GM19193 (cell line): ENCODE results near the gene ANGEL2.

Experiments
- POLR2A ChIP-seq: IDR thresholded peaks from 4 replicates; pipeline ENCODE4 v1.6.1; 2011; ENCODE audit not compliant: insufficient read depth, insufficient read length; ENCODE audit errors: extremely low read depth

The ANGEL2 gene

GRCh38 chr1:212981571-212982328 lies 33.9 kb downstream of the ANGEL2 start:
- no peak for TF ChIP-seq POLR2A

DNA sequence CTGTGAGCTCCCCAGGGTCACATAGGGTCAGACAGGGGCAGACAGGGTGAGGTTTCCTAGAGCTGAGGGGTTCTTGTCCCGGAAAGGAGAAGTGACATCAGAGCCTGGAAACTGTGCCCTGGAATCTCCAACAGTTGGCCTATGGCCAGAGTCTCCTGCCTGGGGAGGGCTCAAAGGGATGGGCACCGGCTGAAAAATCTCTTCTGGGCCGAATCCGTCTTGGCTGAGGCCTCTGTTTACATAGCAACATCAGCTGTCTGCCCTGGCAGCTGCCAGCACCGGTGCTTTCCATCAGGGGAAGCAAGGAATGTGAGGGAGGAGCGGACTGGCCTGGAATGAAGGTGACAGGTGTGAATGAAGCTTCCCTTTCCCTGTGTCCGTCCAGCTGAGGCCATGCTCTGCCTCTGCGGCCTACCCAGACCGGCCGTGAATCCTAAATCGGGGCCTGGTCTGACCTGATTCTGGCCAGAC lies 34.6 kb downstream of the ANGEL2 start:
- TF ChIP-seq POLR2A = no peak

DNA sequence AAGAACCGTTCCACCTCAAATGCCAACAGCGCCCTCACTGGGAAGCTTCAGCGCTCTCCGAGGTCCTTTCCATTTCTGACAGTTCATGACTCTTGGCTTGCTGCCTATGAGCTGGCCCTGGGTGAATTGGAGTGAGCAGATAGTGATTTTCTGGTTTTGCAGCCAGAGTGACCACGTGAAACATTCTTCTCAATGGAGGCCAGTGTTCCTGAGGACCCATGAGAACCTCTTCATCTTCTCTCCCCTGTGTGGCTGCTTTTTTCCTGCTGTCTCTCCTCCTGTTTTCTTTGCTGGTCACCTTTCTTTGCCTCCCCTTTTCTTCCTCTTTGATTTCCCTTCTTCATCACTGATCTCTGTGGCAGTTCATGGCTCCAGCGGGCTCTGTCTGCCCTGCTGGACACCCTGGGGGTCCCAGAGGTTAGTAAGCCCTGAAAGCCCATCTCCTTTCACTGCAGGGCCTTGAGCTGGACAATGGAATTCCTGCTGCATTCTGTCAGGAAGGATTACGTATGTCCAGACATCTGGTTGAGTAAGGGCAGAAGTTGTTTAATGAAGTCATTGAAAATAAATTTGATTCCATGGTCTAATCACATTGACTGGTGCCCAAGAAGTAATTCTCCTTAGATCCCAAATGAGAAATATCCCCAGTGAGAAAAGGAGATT lies 35.4 kb downstream of the ANGEL2 start:
- TF ChIP-seq POLR2A = no peak

DNA sequence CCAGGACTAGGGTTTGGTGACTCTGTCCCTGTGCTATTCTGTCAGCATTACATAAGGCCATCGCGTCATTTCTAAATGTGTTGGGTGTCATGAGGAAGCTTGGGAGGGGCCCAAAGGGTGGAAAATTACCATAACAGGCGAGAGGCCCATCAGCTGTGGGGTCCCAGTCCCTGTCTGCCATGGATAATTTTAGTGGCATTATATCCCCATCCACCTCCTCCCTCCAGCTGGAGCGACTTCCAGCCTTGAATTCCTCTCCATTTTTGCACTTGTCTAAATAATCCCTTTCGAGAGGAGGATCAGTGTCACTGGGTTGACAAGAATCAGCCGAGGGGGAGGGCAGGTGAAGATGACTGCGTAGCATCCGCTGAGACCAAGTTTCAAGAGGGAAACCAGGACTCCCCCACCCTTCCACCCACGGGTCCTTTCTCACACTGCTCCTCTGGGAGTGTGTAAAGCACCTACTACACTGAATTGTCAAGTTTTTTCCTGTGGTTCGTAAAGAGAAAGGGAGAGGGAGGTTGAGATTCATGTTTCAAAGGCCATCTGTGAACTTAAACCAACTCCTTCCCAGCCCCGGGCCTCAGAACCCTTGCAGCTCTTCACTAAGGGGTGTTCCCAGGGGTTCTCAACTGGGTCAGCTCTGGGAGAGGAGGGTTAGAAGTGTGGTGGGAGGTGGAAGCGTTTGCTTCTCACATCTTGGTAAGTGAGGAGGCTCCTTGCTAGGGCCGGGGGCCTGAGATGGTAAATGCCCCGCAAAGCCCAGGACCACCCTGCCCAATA lies 36.1 kb downstream of the ANGEL2 start:
- no peak for TF ChIP-seq POLR2A

- TF ChIP-seq POLR2A = peak; percentile 35
These were observed 37.7 kb downstream of the ANGEL2 start for GRCh38 chr1:212977781-212978645.

GRCh38 chr1:212976586-212976985 lies 39.1 kb downstream of the ANGEL2 start:
- no peak for TF ChIP-seq POLR2A

DNA sequence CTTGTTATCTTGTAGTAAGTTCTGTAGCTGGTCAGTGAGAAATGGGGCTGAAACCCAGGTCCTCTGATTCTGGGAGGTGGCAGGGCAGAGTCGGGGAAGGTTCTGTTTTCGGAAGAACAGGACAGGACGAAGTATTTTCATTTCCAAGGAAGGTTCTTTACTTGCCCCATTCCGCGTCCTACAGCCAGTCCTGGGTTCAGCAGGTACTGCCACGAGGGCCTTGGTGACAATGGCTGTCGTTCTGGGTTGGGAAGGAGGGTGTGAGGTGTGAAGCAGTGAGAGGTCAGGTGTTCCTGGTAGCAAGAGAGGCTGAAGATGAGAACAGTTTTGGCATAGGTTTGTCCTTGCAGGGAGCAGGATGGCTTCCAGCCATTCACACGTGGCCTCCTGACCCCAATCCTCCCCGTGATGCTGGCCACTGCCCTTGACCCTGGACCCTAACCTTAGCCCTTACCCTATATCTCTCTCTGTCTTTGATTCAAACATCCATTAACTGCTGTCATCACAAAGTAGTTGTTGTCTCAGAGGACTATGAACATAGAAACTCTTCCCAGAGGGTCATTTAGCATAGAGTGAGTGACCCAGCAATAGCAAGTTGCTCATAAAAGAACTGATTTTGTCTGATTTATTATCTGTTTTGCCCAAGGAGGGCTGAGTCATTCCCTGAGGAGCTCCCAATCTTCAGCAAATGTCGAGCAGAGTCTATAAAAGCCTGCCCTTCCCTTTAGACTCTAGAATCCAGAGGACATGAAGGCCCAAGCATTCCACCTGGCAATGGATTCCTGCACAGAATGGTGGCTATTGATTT lies 40.4 kb downstream of the ANGEL2 start:
- no peak for TF ChIP-seq POLR2A

DNA sequence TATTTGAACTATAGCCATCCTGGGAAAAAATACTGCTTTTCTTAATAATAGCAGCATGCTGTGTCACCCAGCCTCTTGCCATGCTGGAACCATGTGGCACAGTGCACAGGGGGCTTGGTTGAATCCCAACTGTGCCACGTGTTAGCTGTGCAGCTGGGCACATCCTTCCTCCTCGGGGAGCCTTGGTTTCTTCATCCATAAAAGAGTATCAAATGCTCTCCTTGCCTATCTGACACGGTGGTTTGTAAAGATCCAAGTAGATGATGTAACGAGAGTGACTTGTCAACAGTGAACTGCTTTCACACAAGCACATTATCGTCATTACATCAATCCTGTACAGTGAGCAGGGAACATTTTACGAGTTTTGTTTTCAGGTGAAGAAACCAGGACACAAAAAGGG lies 41.0 kb downstream of the ANGEL2 start:
- TF ChIP-seq POLR2A = no peak

- no peak for TF ChIP-seq POLR2A
These were observed 41.8 kb downstream of the ANGEL2 start for GRCh38 chr1:212973899-212974298.

- no peak for TF ChIP-seq POLR2A
These were observed 42.2 kb downstream of the ANGEL2 start for GRCh38 chr1:212973426-212973825.

GRCh38 chr1:212971312-212971711 lies 44.4 kb downstream of the ANGEL2 start:
- no peak for TF ChIP-seq POLR2A

GRCh38 chr1:212970085-212970484 lies 45.6 kb downstream of the ANGEL2 start:
- no peak for TF ChIP-seq POLR2A

GRCh38 chr1:212968368-212968863 lies 47.3 kb downstream of the ANGEL2 start:
- TF ChIP-seq POLR2A = no peak
